ENCODE measurements around the gene CREB5. TPM values are rescaled to one million over a fixed set of nuclear protein-coding genes. Genes with fewer than 3 reads are reported as not detected.

The CREB5 gene
- total and polyA plus RNA-seq, 2 of the 8 experiments (the other 6 are each of a cell fraction or from before 2014, with no cell fraction given): 2.4 to 2.7 TPM

- Histone ChIP-seq H2BK12ac (ENCODE audit: low read depth, low read length) (no peak overlapping the region), H3K79me1 (ENCODE audit: low read depth, low read length) (no peaks in the 10 kb centered on the region), H3K27me3 (replicated peaks in 1 of 4; ENCODE audit: control insufficient read depth in 3 of 4, extremely low read depth in 1 of 4, insufficient read depth in 3 of 4, low read length in 3 of 4) (peaks cover 0 to 1% (median 0%) of the 10 kb centered on the region in 4 experiments; a peak in 1 of 7 replicates), H3K9ac (replicated peaks in 1 of 4; ENCODE audit: extremely low read depth in 1 of 4, low read depth in 3 of 4, low read length in 3 of 4) (no peak overlapping the region), H3K23ac (ENCODE audit: insufficient read length) (no peak overlapping the region), H3K9me3 (ENCODE audit: insufficient read depth in 2 of 2, low read depth in 1 of 2, low read length in 1 of 2) (no peaks in the 10 kb centered on the region), H3K4me1 (replicated peaks in 1 of 4; ENCODE audit: control insufficient read depth in 3 of 4, insufficient read depth in 4 of 4, low read length in 3 of 4) (no peaks in the 10 kb centered on the region), H4K8ac (ENCODE audit: extremely low read depth, insufficient read depth, low read length) (no peak overlapping the region), H3K4me2 (ENCODE audit: insufficient read depth in 1 of 2, low read depth in 2 of 2, low read length in 2 of 2) (no peak overlapping the region), H4K91ac (replicated peaks; ENCODE audit: insufficient read length, low read length) (no peak overlapping the region), H4K5ac (ENCODE audit: insufficient read length, low read depth, low read length) (no peak overlapping the region), H2AK5ac (ENCODE audit: low read depth, low read length) (no peak overlapping the region), H3K36me3 (ENCODE audit: control insufficient read depth in 2 of 4, insufficient read depth in 4 of 4, low read length in 3 of 4) (no peaks in the 10 kb centered on the region), H3K14ac (ENCODE audit: insufficient read length) (no peak overlapping the region), H4K20me1 (replicated peaks in 1 of 2; ENCODE audit: control insufficient read depth in 1 of 2, insufficient read depth in 2 of 2, low read length in 2 of 2) (no peaks in the 10 kb centered on the region), H2BK15ac (ENCODE audit: low read length) (no peak overlapping the region), H3K23me2 (ENCODE audit: low read depth, low read length) (no peaks in the 10 kb centered on the region; the same call in 1 of the 2 replicates), H3K56ac (replicated peaks; ENCODE audit: insufficient read length, low read depth, low read length) (no peak overlapping the region), H2BK20ac (ENCODE audit: low read length) (no peak overlapping the region), H2AFZ (ENCODE audit: low read length) (no peak overlapping the region), H3K4me3 (ENCODE audit: extremely low read depth in 1 of 4, insufficient read depth in 2 of 4, low read depth in 3 of 4, low read length in 4 of 4) (no peak overlapping the region), H3K27ac (ENCODE audit: low read depth, low read length) (no peak overlapping the region), H2BK120ac (replicated peaks; ENCODE audit: low read depth, low read length) (no peak overlapping the region), H3K4ac (replicated peaks; ENCODE audit: insufficient read length, low read depth, low read length) (no peak overlapping the region), H2BK5ac (ENCODE audit: low read depth, low read length) (no peak overlapping the region), H3K18ac (ENCODE audit: extremely low read depth, low read length) (no peak overlapping the region), H3K79me2 (ENCODE audit: control insufficient read depth in 1 of 2, insufficient read depth in 2 of 2, low read length in 2 of 2) (no peaks in the 10 kb centered on the region)
- WGBS, 2 experiments (ENCODE audit: extremely low coverage in 1 of 2, insufficient coverage in 1 of 2, insufficient read length in 1 of 2, insufficient replicate concordance in 2 of 2, low coverage in 1 of 2, low lambda C conversion rate in 2 of 2, missing lambda C conversion rate in 1 of 2): 94% methylated on average over 7 of the region's 7 CpGs; no CpG with 5 or more reads in 1 of the 2 experiments
- ChIA-PET POLR2A (ENCODE audit: partially characterized antibody) (no interaction called here), CTCF (ENCODE audit: partially characterized antibody) (interaction anchor here (0.9 to 2.1 kb wide), 3 partner anchors 9 to 17 kb away, joined by 3 to 4 read pairs (median 4); no protein-coding TSS in a partner anchor)
- no peak for TF ChIP-seq JUN (IDR thresholded peaks at IDR 0.05; ENCODE audit: low read depth, low read length)
- DNase-seq (ENCODE audit: low read depth in 1 of 2, low spot score in 2 of 2) (no peak), FAIRE-seq (no peak)
These were observed 387.8 kb downstream of the CREB5 start for GRCh38 chr7:28800150-28800549.
